Activated CD4-positive, alpha-beta T cell treated with anti-CD3 and anti-CD28 coated beads for 4 hours (primary cell): ENCODE results near the gene NAB1.
"Not testable (repeated sequence)": the region's sequence is repeated elsewhere in the genome, so short reads cannot be mapped to it uniquely, and the experiment has no call there.

ENCODE experiments used
- DNase-seq, 2 donors: peaks; one replicate each; pipeline ENCODE4 v3.0.0-alpha.2; 2020

NAB1 gene, protein sequence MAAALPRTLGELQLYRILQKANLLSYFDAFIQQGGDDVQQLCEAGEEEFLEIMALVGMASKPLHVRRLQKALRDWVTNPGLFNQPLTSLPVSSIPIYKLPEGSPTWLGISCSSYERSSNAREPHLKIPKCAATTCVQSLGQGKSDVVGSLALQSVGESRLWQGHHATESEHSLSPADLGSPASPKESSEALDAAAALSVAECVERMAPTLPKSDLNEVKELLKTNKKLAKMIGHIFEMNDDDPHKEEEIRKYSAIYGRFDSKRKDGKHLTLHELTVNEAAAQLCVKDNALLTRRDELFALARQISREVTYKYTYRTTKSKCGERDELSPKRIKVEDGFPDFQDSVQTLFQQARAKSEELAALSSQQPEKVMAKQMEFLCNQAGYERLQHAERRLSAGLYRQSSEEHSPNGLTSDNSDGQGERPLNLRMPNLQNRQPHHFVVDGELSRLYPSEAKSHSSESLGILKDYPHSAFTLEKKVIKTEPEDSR

DNA sequence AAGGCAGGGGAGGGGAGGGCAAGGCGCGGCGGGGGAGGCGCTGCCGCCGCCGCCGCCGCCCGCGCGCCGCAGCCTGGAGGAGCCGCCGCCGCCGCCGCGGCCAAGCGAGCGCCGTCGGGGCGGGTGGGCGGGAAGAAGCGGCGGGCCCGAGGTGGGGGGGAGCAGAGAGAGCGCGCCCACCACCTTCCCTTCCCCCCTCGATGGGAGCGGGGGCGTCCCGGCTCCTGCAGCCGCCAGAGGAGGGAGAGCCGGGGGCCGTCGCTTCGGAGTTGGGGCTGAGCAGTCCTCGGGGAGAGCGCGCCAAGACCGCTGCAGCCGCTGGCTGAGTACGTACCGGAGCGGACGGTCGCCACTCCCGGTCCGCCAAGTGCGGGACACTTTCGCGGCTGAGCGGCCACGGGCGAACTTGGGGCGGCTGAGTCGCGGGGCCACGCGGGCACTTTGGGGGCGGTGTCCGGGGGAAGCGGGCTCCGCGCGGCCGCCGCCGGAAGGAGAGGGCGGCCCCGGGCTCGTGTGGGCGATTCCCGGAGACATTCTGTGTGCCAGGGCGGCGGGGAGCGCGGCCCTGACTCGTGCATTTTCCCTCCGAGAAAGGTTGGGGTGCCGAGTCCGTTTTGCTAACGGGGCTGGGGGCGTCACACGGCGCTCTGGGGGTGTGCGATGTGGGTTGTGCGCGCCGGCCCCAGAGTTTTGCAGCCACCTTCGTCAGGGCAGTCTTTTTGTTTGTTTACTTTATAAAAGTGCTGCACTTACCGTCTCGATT, at the start of gene NAB1:
TSS of gene NAB1 (plus strand) at position 49 of the 763 bp plus-strand sequence. CDS start 10,094 bp downstream, outside the sequence.
- peak; percentile 66 to 78 for DNase-seq

DNA sequence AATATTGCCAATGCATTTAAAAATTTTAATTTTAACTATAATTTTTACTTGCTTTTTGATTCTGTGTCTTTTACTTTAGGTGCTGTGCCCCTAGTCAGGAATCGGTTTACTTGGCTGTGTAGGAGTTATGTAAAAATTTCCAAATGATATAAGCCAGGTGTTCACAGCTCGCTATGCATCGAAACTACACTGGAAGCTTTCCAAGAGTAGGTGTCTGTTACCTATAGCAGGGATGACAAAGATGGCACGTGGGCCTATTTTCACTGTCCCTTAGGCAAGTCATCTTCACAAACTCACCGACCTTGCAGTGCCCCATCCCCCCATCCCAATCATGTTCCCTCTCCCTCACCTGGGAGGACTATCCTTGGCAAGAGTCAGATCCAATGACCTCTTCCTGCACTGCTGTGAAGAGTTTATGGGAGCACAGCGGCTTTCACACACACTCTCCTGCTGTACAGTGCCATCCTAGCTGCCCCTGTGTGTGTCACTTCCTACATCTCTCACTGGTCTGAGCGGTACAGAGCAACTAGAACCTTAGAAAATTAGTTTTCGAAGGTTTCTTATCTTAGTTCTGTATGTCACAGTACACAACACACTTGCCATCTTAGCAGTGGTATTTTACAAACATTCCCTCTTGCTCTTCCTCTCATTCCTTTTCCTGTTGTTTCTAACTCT, 49.2 kb upstream of the NAB1 start:
- DNase-seq = no peak

DNA sequence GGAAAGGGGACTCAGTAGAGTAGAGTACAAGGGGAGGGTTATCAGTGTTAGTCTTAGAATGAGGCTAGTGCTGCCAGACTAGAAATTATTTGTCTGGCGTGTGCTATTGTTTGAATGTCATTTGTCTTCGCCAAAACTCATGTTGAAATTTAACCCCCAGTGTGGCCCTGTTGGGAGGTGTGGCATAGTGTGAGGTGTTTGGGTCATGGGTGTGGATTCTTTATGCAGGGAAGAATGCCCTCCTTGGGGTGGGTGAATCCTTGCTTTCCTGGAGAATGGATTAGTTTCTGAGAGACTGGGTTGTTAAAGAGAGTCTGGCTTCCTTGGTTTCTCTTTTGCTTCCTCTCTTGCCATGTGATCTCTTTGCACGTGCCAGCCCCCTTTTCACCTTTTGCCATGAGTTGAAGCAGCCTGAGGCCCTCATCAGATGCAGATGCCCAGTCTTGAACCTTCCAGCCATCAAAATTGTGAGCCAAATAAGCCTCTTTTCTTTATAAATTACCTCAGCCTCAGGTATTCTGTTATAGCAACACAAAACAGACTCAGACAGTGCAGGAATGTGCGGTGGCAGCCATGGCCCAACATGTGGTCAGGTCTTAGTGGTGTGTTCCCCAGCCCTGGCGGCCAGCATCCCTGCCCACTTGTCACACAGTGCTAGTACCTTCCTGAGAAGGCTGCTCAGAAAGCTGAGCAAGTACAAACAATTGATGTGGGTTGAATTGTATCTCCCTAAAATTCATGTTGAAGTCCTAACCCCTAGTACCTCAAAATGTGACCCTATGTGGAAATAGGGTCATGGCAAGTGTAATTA, 48.4 kb upstream of the NAB1 start:
- no peak for DNase-seq

DNA sequence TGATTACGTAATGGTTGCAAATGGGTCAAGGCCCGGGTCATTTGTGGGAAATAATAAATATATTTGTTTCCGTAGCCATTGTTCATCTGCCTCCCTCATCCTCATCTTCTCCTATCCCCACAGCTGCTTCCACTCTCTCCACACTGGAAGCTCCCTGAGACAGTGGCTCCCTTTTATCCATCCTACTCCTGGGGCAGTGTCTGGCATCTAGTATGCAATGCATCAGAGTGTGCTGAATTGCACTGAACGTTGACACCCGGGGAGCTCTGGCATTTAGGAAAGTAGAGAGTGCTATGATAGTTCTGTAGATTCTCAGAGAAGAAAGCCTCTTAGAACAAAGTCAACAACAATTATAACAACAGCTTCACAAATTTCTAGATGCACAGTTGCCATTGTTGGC, 45.5 kb upstream of the NAB1 start:
- no peak for DNase-seq

DNA sequence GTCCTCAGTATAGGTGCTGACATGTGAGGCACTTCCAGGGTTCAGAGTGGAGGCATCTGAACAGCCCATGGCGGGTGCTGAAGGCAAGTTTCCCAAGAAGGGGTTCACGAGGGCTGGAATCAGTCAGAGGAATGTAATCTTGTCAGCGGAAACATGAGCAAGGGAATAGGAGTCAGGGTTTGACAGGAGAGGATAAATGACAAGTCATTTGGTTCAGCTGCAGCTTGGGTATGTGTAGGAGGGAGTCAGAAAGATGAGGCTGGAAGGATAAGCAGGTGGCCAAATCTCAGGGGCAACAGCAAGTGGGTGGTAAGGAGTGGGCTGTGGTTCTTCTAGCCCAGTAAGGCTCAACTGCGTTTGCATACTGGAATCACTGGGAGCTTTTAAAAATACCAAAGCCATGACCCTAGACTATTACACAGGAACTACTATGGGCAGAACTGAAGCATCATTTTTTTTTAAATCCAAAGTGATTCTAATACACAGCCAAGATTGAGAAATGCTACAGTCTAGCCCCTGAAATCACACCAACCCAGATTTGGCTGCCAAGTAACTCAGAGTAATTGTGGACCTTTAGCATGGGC, 41.8 kb upstream of the NAB1 start:
- no peak for DNase-seq

DNA sequence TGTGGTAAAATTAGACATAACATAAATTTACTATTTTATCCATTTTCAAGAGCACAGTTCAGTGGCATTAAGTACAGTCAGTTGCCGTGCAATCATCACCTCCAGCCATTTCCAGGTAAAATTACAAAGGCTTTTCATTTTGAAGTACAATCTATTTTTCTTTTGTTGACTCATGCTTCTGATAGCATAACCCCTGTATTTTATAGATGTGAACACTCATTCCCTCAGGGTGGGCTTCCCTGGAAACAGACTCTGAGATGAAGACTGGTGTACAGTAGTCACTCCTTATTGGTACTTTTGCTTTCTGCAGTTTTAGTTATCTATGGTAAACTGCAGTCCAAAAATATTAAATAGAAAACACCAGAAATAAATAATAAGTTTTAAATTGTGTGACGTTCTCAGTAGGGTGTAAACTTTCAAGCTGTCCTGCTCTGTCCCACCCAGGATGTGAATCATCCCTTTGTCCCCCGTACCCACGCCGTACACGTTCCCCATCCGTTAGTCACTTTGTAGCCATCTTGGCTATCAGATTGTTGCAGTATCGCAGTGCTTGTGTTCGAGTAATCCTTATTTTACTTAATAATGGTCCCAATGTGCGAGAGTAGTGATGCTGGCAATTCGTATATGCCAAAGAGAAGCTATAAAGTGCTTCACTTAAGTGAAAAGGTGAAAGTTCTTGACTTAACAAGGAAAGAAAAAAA, 41.1 kb upstream of the NAB1 start:
- no peak for DNase-seq

DNA sequence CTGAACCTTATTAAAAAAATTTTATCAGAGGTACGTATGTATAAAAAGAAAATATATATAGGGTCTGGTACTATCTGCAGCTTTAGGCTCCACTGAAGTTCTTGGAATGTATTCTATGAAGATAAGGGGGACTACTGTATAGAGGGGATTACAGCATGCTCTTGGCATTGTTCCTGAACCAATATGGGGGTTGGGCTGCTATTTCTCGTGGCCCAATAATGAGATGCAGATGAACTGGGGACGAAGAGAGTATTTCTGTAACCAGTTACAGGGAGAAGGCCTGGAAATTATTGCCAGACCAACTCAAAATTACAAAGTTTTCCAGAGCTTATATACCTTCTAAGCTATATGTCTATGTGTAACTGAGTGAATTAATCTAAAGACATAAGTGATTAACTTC, 40.0 kb upstream of the NAB1 start:
- not testable (repeated sequence) for DNase-seq

DNA sequence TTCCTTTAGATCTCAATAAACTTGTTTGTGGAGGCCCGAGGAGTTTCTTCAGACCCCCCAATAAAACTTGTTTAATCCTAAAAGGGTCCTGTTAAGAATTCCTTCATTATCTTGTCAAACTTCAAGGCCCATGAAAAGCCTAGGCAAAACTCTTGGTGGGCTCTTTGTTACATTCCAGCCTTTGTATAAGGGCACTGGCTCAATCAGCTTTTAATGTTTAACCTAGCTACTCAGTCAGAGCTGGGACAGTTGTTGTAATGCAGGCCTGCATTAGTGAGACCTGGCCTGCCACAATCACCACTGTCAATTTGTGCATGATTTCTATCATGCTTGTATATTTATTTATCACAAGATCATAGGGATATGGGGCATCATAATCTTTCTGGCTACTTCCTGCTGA, 39.5 kb upstream of the NAB1 start:
- not testable (repeated sequence) for DNase-seq

DNA sequence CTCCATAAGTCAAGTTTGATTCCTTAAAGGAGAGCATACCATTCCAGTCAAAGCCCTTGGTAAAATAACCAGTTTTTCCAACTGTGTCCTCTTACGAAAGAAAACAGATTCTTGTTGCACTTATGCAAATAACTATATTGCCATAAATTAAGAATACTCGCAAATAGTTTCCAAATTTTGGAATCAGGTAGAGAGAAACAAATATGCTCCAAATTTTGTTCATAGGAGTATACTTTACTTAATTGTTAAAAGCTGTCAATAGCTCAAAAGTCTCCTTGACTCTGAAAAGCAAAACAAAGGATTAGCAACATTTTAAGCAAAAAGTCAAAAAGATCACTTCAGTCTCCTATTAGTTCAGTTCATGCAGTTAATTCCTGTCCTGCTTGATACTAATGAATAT, 38.4 kb upstream of the NAB1 start:
- DNase-seq = not testable (repeated sequence)

DNA sequence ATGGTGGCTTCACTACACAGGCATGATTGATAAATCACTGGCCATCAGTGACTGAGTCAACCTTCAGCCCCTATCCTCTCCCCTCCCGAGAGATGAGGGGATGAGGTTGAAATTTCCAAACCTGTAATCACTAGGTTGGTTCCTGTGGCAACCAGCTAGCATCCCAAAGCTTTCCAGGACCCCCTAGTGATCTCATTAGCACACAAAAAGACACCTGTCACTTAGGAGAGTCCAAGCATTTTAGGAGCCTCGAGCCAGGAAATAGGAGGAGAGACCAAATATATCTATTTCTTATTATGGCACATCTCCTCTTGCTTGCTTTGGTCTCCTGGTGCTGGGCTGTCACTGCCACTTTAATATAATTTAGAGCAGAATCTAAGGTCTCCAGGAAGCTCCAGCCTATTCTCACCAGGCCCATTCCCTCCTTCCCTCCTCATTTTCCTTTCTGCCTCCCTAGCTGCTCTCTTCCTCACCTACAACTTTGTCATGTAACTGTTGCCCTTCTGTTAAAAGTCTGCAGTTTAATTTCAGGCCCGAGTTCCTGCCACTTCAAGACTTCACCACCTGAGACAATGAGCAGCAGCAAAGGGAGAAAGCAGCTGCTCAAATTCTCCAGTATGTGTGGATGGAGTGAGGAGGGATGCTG, 33.2 kb upstream of the NAB1 start:
- no peak for DNase-seq

DNA sequence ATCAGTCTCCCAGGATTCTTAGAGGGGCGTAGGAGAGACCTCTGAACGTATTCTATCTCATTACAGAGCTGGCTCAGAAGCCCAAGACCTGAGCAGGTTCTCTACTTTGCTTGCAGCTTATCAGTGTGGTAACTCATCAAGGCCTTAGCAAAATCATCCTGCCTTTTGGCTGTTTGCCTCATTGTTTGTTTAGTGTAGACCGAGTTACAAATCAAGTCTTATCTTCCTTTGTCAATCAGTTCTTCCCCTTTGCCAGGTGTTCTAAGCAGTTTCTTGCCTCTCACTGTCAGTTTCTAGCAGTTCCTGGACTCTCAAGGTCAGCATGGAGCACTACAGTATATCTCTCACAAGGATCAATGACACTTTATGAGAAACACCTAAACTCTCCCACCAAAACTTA, 30.9 kb upstream of the NAB1 start:
- no peak for DNase-seq

DNA sequence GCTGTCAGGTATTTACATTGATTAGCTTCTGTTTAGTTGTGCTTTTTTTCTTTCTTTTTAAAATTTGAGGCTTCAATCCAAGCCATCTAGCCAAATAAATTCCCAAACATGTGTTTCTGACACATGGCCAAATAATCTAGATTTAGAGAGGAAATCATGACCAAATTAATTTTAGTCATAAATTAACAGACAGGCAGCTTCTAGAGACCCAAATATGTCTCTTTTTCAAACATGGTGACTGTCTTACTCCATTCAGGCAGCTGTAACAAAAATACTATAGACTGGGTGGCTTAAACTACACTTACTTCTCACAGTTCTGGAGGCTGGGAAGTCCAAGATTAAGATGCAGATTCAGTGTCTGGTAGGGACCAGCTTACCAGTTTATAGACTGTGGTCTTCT, 23.2 kb upstream of the NAB1 start:
- no peak for DNase-seq

DNA sequence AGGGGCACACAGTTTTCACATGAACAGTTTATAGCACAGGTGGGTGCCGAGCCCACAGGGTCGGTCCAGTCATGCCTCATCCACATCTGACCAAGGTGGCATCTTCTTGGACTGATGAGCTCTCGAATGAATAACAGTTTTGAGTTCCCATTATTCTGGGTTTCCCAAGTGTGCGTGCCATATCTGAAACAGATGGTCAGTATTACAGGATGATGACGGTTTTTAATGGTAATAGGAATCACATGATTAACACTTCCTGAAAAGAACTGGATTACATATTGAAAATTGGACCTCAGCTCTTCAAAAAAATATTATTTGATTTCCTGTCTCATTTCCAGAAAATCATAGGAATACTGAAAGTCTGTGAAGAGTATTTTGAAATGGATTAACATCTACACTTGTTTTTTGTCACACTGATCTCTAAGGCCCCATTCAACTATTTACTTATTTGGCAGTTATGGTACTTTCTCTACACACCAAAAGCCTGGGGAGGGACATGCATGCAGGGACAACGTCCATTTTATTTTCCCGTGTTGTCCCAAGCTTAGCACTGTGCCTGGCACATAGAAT, 22.2 kb upstream of the NAB1 start:
- DNase-seq = no peak

DNA sequence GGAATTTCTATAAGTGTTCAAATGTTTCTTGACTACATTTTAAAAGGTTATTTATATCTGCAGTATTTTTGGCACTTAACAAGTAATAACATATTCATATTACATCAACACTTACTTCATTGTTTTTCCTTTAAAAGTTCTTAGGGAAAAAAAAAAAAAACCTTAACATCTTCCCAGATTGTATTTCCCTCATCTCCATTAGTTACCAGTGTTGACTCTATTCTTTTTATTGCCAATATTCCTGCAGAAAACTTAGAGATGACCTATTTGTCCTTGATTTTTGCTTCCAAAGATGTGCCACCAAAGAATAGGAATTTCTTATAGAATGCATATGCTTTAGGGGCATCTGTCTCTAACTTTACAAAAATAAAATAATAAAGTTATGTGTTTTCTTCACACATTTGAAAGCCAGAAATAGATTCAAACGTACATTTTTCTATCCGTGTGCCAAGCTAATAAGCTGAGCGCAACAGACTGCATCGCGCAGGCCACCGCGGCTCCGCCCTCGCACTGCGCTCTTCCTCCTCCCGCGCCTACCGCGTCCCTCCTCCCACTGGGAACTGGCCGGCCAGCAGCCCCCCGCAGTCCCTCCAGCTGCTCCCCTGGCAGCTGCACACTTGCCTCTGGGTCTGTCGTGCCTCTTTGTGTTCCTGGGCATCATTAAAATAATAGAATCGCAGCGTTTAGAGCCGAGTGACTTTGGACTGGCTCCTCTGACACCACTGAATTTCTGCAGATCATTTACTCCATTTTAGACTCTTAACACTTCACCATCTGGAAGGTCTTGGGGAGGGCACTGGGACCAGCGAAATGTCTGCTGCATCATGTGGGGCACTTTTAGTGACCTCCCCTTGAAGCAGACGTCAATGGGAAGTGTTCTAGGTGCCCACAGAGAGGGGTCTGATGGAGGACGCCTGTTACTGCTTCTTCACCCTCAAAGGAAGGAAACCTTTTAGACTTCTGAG, 21.2 kb upstream of the NAB1 start:
- no peak for DNase-seq

DNA sequence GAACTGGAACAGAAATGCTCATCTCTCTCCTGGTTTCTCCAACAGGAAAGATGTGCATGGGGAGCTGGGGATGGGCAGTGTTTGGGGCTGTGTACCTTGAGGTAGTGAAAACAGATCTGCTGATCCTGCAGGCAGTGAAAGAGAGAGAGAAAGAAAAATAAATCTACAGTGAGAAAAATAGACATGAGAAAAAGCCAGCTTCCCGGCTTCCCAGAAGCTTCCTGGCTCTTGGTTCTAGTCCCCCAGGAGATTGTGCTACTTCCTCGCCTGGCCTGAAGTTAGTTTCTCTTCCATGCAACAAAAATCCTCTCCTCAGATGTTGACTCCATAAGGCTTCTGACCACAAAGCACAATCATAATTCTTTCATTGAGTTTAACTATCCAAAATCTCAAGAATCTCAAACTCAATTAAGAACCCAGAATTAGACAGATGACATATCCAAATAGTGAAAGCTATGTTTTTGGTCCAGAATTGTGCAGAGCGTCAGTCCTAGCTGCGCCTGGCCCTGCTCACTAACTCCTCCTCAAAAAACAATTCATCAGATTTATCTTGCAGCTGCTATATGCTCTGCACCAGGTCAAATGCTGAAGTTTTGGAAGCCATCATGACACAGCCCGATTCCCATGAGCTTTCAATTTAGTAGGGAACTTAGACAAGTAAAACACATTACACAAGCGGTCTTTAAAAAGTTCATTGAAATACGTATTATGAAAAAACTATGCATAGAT, 20.1 kb upstream of the NAB1 start:
- DNase-seq = no peak

DNA sequence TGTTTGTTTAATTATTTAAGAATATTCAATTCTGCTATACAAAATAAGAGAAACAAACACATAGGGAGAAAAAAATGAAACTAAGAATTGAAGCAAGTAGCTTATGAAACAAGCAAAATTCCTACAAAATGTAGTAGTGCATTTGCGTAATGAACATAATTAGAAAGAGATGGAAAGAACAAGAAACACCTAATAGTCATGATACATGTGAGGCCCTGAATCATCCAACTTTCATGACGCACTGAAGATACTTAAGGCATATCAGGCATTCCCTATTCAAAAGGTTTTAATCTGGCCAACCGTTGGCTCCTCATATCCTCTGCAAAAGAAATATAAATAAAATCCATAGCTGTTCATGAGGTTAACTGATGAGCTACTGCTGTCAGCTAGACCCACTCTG, 14.5 kb upstream of the NAB1 start:
- DNase-seq = no peak

DNA sequence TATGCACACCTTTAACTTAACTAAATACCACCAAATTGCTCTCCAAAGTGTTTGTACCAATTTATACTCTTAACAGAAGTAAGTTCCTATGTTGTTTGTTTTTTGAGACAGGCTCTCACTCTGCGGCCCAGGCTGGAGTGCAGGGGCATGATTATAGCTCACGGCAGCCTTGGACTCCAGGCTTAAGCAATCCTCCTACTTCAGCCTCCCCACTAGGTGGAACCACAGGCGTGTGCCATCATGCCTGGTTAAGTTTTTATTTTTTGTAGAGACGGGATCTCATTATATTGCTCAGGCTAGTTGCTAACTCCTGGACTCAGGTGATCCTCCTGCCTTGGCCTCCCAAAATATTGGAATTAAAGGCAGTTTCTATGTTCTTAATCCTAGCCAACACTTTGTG, 13.1 kb upstream of the NAB1 start:
- DNase-seq = peak in 1 of 2 donors; percentile 12

DNA sequence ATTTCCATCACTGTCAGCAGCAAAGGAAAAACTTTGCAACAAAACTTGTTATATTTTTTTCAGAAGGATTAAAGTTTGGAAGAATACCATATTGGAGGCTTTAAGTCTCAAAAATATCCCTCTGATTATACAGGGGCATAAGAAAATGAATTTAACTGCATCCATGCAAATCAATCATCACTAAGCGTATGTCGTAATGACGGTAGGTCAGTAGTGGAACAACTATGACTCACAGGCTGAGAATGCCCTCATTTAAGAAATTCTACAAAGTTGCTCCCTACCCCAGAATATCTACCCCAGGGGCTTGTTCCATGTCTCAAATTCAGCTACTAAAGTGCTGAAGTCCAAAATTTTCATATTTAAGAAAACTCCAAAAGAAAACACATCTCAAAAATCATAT, 12.5 kb upstream of the NAB1 start:
- DNase-seq = no peak

DNA sequence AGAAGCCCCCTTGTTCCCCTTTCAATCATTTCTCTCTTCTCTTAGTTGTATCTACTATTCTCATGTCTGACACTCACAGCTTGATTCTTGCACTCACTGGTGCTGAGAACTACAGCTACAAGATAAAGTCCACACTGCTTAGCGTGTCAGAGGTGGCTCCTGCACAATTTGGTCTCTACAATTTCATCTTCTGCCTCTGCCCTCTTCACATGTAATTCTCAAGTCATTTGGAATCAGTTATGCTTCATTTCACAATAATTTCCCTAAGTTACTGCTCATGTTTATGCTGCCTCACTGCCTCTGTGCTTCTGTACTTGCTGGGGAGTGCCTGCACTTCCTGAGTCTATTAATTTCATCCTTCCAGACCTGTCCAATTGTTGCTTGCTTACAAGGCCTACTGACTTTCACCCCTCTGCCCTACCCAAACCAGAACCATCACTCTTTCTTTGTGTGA, 11.6 kb upstream of the NAB1 start:
- DNase-seq = no peak
